SHP77 (cell line): Measurements from ENCODE around the gene LAMP1.
"Not testable (repeated sequence)": the region's sequence is repeated elsewhere in the genome, so short reads cannot be mapped to it uniquely, and the experiment has no call there.

Experiments used
- DNase-seq, 2 experiments: peaks; one replicate each; lab custom pipeline; 2025; lab: John Stamatoyannopoulos, UW

LAMP1 gene

GRCh38 chr13:113297370-113298042 lies 467 bp downstream of the LAMP1 start:
- DNase-seq: no peak

GRCh38 chr13:113298043-113298945 lies 1.3 kb downstream of the LAMP1 start:
- no peak for DNase-seq

- no peak for DNase-seq
These were observed 2.9 kb downstream of the LAMP1 start for GRCh38 chr13:113299951-113300350.

- no peak for DNase-seq
These were observed 5.9 kb downstream of the LAMP1 start for GRCh38 chr13:113302986-113303385.

GRCh38 chr13:113304121-113304520 lies 7.1 kb downstream of the LAMP1 start:
- no peak for DNase-seq

- DNase-seq: no peak
These were observed 8.2 kb downstream of the LAMP1 start for GRCh38 chr13:113305208-113305607.

- no peak for DNase-seq
These were observed 10.5 kb downstream of the LAMP1 start for GRCh38 chr13:113307491-113307890.

- no peak for DNase-seq
These were observed 12.4 kb downstream of the LAMP1 start for GRCh38 chr13:113309473-113309872.

GRCh38 chr13:113314112-113314511 lies 17.1 kb downstream of the LAMP1 start:
- DNase-seq: not testable (repeated sequence)

GRCh38 chr13:113314895-113315470 lies 17.9 kb downstream of the LAMP1 start:
- not testable (repeated sequence) for DNase-seq

GRCh38 chr13:113315992-113316391 lies 19.0 kb downstream of the LAMP1 start:
- DNase-seq: no peak

GRCh38 chr13:113317031-113317430 lies 20.0 kb downstream of the LAMP1 start:
- no peak for DNase-seq

GRCh38 chr13:113318956-113319355 lies 21.9 kb downstream of the LAMP1 start:
- no peak for DNase-seq

GRCh38 chr13:113319371-113319770 lies 22.3 kb downstream of the LAMP1 start:
- DNase-seq: no peak

GRCh38 chr13:113320226-113320875 lies 23.3 kb downstream of the LAMP1 start:
- no peak for DNase-seq

- no peak for DNase-seq
These were observed 24.5 kb downstream of the LAMP1 start for GRCh38 chr13:113321546-113321945.

- DNase-seq: no peak
These were observed 25.0 kb downstream of the LAMP1 start for GRCh38 chr13:113322043-113322461.

GRCh38 chr13:113322890-113323651 lies 26.0 kb downstream of the LAMP1 start:
- no peak for DNase-seq

GRCh38 chr13:113323869-113324268 lies 26.8 kb downstream of the LAMP1 start:
- no peak for DNase-seq

- DNase-seq: no peak
These were observed 27.4 kb downstream of the LAMP1 start for GRCh38 chr13:113324398-113324797.

GRCh38 chr13:113325779-113326178 lies 28.7 kb downstream of the LAMP1 start:
- no peak for DNase-seq

GRCh38 chr13:113327391-113327765 lies 30.3 kb downstream of the LAMP1 start:
- no peak for DNase-seq
